H9 (cell line): ENCODE results near the gene CAPN8. TPM values are rescaled to one million over a fixed set of nuclear protein-coding genes. Genes with fewer than 3 reads are reported as not detected.

Source experiments
- DNase-seq: peaks from one replicate; pipeline ENCODE4 v3.0.0-alpha.2; 2017
- H2AFZ ChIP-seq: one replicate; pipeline ENCODE4 v1.6.1; 2013; ENCODE audit warnings: mild to moderate bottlenecking, low read length, control low read depth, moderate library complexity
- H2AK5ac ChIP-seq: 2 replicates; pipeline ENCODE4 v1.6.1; 2013; ENCODE audit warnings: low read length, control low read depth, mixed read lengths; ENCODE audit not compliant: insufficient read length
- H2BK120ac ChIP-seq: one replicate; pipeline ENCODE4 v1.6.1; 2013; ENCODE audit warnings: low read depth, mild to moderate bottlenecking, low read length, control low read depth, inconsistent platforms; ENCODE audit not compliant: poor library complexity, severe bottlenecking
- H2BK12ac ChIP-seq: 2 replicates; pipeline ENCODE4 v1.6.1; 2013; ENCODE audit warnings: low read length, control low read depth, mixed read lengths, low read depth; ENCODE audit not compliant: insufficient read length
- H2BK15ac ChIP-seq: 2 replicates; pipeline ENCODE4 v1.6.1; 2013; ENCODE audit warnings: low read depth, low read length, control low read depth
- H2BK20ac ChIP-seq: one replicate; pipeline ENCODE4 v1.6.1; 2013; ENCODE audit warnings: low read depth, mild to moderate bottlenecking, low read length, control low read depth, inconsistent platforms; ENCODE audit not compliant: poor library complexity, severe bottlenecking
- H2BK5ac ChIP-seq: 2 replicates; pipeline ENCODE4 v1.6.1; 2013; ENCODE audit warnings: low read length, control low read depth, mixed read lengths; ENCODE audit not compliant: insufficient read length
- H3K14ac ChIP-seq: 2 replicates; pipeline ENCODE4 v1.6.1; 2013; ENCODE audit warnings: low read length, control low read depth; ENCODE audit not compliant: insufficient read depth
- H3K18ac ChIP-seq: 2 replicates; pipeline ENCODE4 v1.6.1; 2013; ENCODE audit warnings: low read depth, mild to moderate bottlenecking, mixed read lengths, low read length, control low read depth; ENCODE audit not compliant: insufficient read length
- H3K23ac ChIP-seq: 2 replicates; pipeline ENCODE4 v1.6.1; 2013; ENCODE audit warnings: low read length, control low read depth, mixed read lengths, low read depth; ENCODE audit not compliant: insufficient read length
- H3K23me2 ChIP-seq: 2 replicates; pipeline ENCODE4 v1.6.1; 2013; ENCODE audit warnings: low read depth, mild to moderate bottlenecking, mixed read lengths, low read length, control low read depth; ENCODE audit not compliant: insufficient read length, poor library complexity, severe bottlenecking
- H3K27ac ChIP-seq: 2 replicates; pipeline ENCODE4 v1.5.1; 2013; ENCODE audit warnings: low read length, control low read depth, mixed read lengths, low read depth; ENCODE audit not compliant: insufficient read length
- H3K27me3 ChIP-seq: 2 replicates; pipeline ENCODE4 v1.6.1; 2013; ENCODE audit warnings: low read length, control low read depth, inconsistent platforms; ENCODE audit not compliant: insufficient read depth
- H3K4ac ChIP-seq: 2 replicates; pipeline ENCODE4 v1.6.1; 2013; ENCODE audit warnings: low read depth, mild to moderate bottlenecking, control low read depth, inconsistent platforms, low read length, moderate library complexity
- H3K4me1 ChIP-seq: 2 replicates; pipeline ENCODE4 v1.6.1; 2013; ENCODE audit warnings: low read length, control low read depth, inconsistent platforms; ENCODE audit not compliant: insufficient read depth
- H3K4me2 ChIP-seq: 2 replicates; pipeline ENCODE4 v1.6.1; 2013; ENCODE audit warnings: low read length, control low read depth, mixed read lengths; ENCODE audit not compliant: insufficient read length, insufficient read depth
- H3K56ac ChIP-seq: 2 replicates; pipeline ENCODE4 v1.6.1; 2013; ENCODE audit warnings: low read depth, mild to moderate bottlenecking, mixed read lengths, low read length, control low read depth; ENCODE audit not compliant: insufficient read length
- H3K79me1 ChIP-seq: 2 replicates; pipeline ENCODE4 v1.6.1; 2013; ENCODE audit warnings: low read depth, mild to moderate bottlenecking, moderate library complexity, low read length, control low read depth, inconsistent platforms; ENCODE audit not compliant: insufficient read depth, poor library complexity, severe bottlenecking
- H3K79me2 ChIP-seq: 2 replicates; pipeline ENCODE4 v1.6.1; 2013; ENCODE audit warnings: low read length, control low read depth, inconsistent platforms; ENCODE audit not compliant: insufficient read depth
- H3K9ac ChIP-seq: 2 replicates; pipeline ENCODE4 v1.6.1; 2013; ENCODE audit warnings: low read length, control low read depth, mixed read lengths; ENCODE audit not compliant: insufficient read length; ENCODE audit errors: extremely low read depth
- H3K9me3 ChIP-seq: one replicate; pipeline ENCODE4 v1.6.1; 2013; ENCODE audit warnings: low read depth, low read length, inconsistent platforms; ENCODE audit not compliant: control insufficient read depth
- H3T11ph ChIP-seq: one replicate; pipeline ENCODE4 v1.6.1; 2013; ENCODE audit warnings: mild to moderate bottlenecking, low read length, control low read depth, inconsistent platforms
- H4K20me1 ChIP-seq: one replicate; pipeline ENCODE4 v1.6.1; 2013; ENCODE audit not compliant: control insufficient read depth, insufficient read length, insufficient read depth
- H4K5ac ChIP-seq: 2 replicates; pipeline ENCODE4 v1.6.1; 2013; ENCODE audit warnings: low read depth, mild to moderate bottlenecking, mixed read lengths, low read length, control low read depth; ENCODE audit not compliant: insufficient read length
- H4K8ac ChIP-seq: replicated peaks from 2 replicates; pipeline ENCODE4 v1.6.1; 2013; ENCODE audit warnings: low read length, control low read depth, mixed read lengths, low read depth; ENCODE audit not compliant: insufficient read length
- H4K91ac ChIP-seq: 2 replicates; pipeline ENCODE4 v1.6.1; 2013; ENCODE audit warnings: low read depth, mild to moderate bottlenecking, moderate library complexity, mixed read lengths, low read length, control low read depth; ENCODE audit not compliant: insufficient read length
- H3K27ac Mint-ChIP-seq, 3 experiments: 2 replicates in 2 of 3; 3 replicates in 1 of 3; pipeline ENCODE4 v1.8.0; 2020 to 2021; ENCODE audit warnings: mixed read lengths in 3 of 3, mild to moderate bottlenecking in 1 of 3, moderate library complexity in 1 of 3
- H3K27me3 Mint-ChIP-seq: 2 replicates; pipeline ENCODE4 v1.8.0; 2021; ENCODE audit warnings: low read depth, mild to moderate bottlenecking, moderate library complexity, mixed read lengths
- H3K36me3 Mint-ChIP-seq, 3 experiments: 2 replicates in 2 of 3; 3 replicates in 1 of 3; pipeline ENCODE4 v1.8.0; 2020 to 2021; ENCODE audit warnings: low read depth in 3 of 3, mixed read lengths in 3 of 3; ENCODE audit not compliant: insufficient read depth in 1 of 3
- H3K4me1 Mint-ChIP-seq, 2 experiments: 2 replicates each; pipeline ENCODE4 v1.8.0; 2020; ENCODE audit warnings: mixed read lengths in 2 of 2
- H3K4me3 Mint-ChIP-seq, 2 experiments: 2 replicates in 1 of 2; 3 replicates in 1 of 2; pipeline ENCODE4 v1.8.0; 2020 to 2021; ENCODE audit warnings: mild to moderate bottlenecking in 2 of 2, mixed read lengths in 2 of 2, moderate library complexity in 1 of 2
- H3K9me3 Mint-ChIP-seq, 2 experiments: 2 replicates in 1 of 2; 3 replicates in 1 of 2; pipeline ENCODE4 v1.8.0; 2020; ENCODE audit warnings: mild to moderate bottlenecking in 2 of 2, mixed read lengths in 2 of 2, moderate library complexity in 1 of 2
- CTCF ChIP-seq: fragments of 200-600 bp; sonication (generic); conservative IDR thresholded peaks from 3 replicates; pipeline ENCODE4 v1.8.0; 2021; ENCODE audit warnings: antibody characterized with exemption, mild to moderate bottlenecking
- WGBS: extraction: QIAGEN DNeasy Blood & Tissue Kit; methylation state at CpG from one replicate; pipeline ENCODE4 v1.1.7; 2013; ENCODE audit warnings: missing lambda C conversion rate, low lambda C conversion rate, mixed read lengths; ENCODE audit not compliant: insufficient read length; ENCODE audit errors: extremely low coverage; 5-methylcytosine and 5-hydroxymethylcytosine counted together
- total RNA-seq: library from RNA; stranded (reverse); gene quantifications from 2 replicates; pipeline ENCODE4 v1.2.1, GENCODE V29; 2021

The CAPN8 gene
- total RNA-seq, 1 experiment from 2014 or later = not detected

- H2BK20ac ChIP-seq = no peak overlapping the region
- no peak overlapping the region for H3K27ac ChIP-seq
- H2BK120ac ChIP-seq = no peak overlapping the region
- H3K36me3 Mint-ChIP-seq = no peaks in the 10 kb centered on the region
- no peak overlapping the region for H3K4ac ChIP-seq
- H3K23me2 ChIP-seq = peaks cover 6% of the 10 kb centered on the region
- no CpG with 5 or more reads among the region's 3 CpGs for WGBS
- no peaks in the 10 kb centered on the region for H3K4me1 ChIP-seq
- no peak overlapping the region for H3K56ac ChIP-seq
- peaks cover 7% of the 10 kb centered on the region; the same call in 1 of the 2 replicates for H3K27me3 ChIP-seq
- no peaks in the 10 kb centered on the region for H3K9me3 Mint-ChIP-seq
- no peaks in the 10 kb centered on the region for H3K9me3 ChIP-seq
- no peaks in the 10 kb centered on the region for H4K20me1 ChIP-seq
- H3K79me1 ChIP-seq = no peaks in the 10 kb centered on the region
- H4K5ac ChIP-seq = no peak overlapping the region
- H3K4me2 ChIP-seq = no peak overlapping the region
- no peak overlapping the region for H3K14ac ChIP-seq
- TF ChIP-seq CTCF = no peak
- no peak overlapping the region for H3T11ph ChIP-seq
- no peaks in the 10 kb centered on the region for H3K79me2 ChIP-seq
- no peak for DNase-seq
- H3K23ac ChIP-seq = no peak overlapping the region
- H2BK5ac ChIP-seq = no peak overlapping the region
- no peak overlapping the region for H2AK5ac ChIP-seq
- H2BK12ac ChIP-seq = no peak overlapping the region
- no peak overlapping the region for H3K27ac Mint-ChIP-seq
- no peak overlapping the region for H4K8ac ChIP-seq
- no peak overlapping the region for H3K18ac ChIP-seq
- no peak overlapping the region for H3K4me3 Mint-ChIP-seq
- H4K91ac ChIP-seq = no peak overlapping the region
- no peak overlapping the region for H2AFZ ChIP-seq
- H3K27me3 Mint-ChIP-seq = peaks cover 48% of the 10 kb centered on the region
- H2BK15ac ChIP-seq = no peak overlapping the region
- peaks cover 32 to 36% of the 10 kb centered on the region in 2 experiments for H3K4me1 Mint-ChIP-seq
- H3K9ac ChIP-seq = no peak overlapping the region
Observed at GRCh38 chr1:223709598-223709997, 44.1 kb upstream of the CAPN8 start.
